GM18861 (cell line): ENCODE data around the gene IPO9.
"Not testable (repeated sequence)": the region's sequence is repeated elsewhere in the genome, so short reads cannot be mapped to it uniquely, and the experiment has no call there.

Experiments used
- ATAC-seq: cut with Tn5 transposase; IDR thresholded peaks from one replicate; pipeline ENCODE4 v1.9.1; 2021; ENCODE audit not compliant: unreplicated experiment

Gene IPO9

DNA sequence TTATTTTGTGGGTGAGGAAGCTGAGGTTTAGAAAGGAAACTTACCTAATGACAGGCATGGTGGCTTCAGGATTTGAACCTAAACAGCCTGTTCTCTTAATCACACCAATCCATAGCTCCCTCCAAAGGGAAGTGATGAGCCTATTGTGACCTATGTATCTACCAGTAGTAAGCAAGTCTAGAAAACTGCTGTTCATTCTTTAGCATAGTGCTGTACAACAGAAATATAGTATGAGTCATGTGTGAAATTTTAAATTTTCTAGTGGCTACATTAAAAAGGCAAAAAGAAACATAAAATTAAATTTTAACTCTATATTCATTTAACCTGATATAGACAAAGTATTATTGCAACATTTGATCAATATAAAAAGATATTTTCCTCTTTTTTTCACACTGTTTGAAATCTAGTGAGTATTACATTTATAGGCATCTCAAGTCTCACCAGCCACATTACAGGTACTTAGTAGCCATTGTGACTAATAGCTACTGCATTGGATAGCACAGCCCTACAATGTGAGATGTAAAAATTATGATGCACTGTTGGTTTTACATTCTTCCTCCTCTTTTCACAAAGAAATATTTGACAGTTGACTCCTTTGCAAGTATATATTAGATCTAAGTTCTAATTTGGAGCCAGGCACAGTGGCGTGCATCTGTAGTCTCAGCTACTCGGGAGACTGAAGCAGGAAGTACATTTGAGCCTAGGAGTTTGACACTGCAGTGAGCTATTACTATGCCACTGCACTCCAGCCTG, 16.6 kb downstream of the IPO9 start:
- ATAC-seq: no peak

DNA sequence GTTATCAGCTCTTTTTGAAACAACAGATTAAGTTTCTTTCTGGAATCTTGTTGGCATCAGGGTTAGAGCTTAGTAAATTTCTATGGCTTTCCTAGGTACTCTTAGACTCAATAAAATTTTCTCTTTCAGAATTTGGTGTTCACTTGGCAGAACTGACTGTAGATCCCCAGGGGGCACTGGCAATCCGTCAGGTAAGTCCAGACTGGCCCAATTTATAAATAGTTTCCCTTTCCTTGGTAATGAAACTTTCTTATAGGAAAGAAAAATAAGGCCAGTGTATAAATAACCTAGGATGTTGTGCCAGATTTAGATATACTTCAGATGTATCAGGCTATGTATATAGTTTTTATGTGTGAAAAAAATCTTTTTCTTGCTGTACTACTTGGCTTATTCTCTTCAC, 18.2 kb downstream of the IPO9 start:
- ATAC-seq: no peak

DNA sequence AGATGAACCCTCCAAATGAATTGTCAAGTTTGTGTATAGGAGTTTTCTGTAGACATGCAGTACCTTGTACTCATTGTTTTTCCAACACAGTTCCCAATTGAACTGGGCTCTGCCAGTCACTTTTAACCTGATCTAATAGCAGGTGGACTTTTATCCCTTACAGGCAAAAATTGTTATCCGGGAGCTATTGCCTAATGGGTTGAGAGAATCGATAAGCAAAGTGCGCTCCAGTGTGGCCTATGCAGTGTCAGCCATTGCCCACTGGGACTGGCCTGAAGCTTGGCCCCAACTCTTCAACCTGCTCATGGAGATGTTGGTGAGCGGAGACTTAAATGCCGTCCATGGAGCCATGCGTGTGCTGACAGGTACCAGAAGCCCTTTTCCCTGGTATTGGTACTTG, 19.3 kb downstream of the IPO9 start:
- no peak for ATAC-seq

DNA sequence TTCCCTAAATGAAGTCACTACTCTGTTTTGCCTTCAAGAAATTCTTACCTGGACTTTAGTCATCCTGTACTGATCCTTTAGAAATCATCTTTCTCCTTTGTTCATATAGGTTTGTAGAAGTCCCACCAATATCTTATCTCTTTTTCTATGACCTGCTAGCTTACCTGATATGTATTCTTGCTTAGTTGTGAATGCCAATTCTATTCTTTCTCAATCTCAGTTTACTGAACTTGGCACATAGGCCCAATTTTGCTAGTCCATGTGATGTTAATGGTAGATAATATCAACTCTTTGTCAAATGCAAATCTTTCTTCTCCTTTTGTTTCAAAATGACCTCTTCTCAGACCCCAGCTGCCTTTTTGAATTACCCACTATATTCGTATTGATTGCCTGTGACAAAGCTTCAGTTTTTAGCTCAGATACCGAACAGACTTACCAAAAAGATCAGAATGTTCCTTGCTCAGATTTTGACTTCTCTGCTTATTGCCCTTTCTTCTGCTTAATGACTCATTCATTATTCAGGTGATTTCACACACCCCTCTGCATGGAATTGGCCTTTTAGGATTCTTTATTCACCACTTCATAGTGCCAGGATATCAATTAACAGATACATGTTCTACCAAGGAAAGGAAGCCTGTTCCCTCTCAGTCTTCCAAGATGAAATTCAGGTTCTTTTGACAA, 20.6 kb downstream of the IPO9 start:
- ATAC-seq: no peak

DNA sequence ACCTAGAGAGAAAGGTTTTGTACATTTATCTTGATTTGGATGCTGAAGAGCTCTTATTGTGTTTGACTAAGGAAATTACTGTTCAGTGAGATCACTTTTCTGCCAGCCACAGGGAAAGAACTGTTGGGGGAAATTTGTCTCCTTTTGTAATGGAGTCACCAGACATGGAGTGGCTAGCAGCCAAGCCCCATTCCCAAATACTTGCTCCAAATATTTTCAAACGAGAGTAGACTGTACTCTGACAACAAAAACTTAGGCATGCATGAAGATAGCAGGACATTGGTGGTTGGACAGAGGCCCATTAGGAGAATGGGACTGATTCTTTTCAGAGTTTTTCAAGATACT, 21.1 kb downstream of the IPO9 start:
- ATAC-seq: no peak

DNA sequence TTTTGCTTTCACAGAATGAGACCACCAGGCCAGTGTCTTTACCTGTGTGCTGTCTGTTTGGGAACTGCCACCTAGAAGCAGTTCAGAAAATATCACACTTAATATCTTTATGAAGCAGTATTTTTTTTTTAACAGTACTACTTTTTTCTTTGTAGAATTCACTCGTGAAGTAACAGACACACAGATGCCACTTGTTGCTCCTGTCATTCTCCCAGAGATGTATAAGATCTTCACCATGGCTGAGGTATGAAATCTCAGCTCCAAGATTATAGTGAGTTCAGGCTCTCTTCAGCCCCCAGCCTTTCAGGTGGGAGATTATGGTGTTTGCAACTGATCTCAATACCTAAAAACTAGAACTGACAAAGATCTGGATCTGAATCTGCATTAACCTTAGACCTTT, 23.0 kb downstream of the IPO9 start:
- no peak for ATAC-seq

DNA sequence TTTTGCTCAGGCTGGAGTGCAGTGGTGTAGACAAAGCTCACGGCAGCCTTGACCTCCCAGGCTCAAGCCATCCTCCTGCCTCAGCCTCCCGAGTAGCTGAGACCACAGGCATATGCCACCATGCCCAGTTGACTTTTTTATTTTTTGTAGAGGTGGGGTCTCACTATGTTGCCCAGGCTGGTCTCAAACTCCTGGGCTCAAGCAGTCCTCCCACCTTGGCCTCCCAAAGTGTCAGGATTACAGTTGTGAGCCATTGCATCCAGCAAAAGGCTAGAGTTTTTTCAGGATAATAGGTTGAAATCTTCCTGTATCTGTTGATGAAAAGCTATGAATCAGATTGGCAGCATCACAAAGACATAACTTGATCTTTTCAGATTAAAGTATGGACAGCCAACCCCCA, 27.8 kb downstream of the IPO9 start:
- ATAC-seq: not testable (repeated sequence)

DNA sequence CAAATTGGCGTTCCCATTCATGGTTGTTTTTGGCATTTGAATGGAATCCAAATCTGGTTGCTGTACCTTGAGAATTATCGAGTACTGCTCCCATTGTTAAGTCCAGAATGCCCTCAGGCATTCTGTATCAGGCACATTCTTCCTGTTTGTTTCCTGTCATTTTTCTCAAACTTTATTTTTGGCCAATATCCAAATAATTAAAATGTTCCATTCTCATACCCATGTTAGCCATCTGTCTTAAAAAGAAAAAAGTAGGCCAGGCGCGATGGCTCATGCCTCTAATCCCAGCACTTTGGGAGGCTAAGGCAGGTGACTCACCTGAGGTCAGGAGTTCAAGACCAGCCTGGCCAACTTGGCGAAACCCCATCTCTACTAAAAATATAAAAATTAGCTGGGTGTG, 30.5 kb downstream of the IPO9 start:
- ATAC-seq: no peak

DNA sequence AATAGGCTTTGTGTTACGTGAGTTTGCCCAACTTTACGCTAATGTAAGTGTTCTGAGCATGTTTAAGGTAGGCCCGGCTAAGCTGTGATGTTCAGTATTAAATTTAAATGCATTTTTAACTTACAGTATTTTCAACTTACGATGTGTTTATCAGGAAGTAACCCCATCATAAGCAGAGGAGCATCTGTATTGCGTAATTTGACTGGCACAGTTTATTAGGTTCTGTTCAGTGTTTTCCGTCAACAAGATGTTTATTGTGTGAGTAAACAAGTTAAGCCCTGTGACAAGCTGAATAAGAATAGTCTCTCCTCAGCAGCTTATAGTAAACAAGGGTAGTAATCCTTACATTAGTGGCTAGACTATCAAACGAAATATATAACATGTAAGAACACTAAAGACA, 32.5 kb downstream of the IPO9 start:
- no peak for ATAC-seq

DNA sequence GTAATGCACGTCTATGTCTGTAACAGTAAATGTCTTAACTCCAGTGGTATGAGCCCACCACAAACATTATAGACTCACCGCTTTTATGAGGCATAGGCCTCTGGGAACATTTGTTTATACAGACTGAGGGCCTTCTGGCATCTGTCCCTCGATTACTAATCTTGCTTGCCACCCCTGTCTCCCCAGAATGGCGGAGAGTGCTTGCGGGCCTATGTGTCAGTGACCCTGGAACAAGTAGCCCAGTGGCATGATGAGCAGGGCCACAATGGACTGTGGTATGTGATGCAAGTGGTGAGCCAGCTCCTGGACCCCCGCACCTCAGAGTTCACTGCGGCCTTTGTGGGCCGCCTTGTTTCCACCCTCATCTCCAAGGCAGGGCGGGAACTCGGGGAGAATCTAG, 41.4 kb downstream of the IPO9 start:
- no peak for ATAC-seq

DNA sequence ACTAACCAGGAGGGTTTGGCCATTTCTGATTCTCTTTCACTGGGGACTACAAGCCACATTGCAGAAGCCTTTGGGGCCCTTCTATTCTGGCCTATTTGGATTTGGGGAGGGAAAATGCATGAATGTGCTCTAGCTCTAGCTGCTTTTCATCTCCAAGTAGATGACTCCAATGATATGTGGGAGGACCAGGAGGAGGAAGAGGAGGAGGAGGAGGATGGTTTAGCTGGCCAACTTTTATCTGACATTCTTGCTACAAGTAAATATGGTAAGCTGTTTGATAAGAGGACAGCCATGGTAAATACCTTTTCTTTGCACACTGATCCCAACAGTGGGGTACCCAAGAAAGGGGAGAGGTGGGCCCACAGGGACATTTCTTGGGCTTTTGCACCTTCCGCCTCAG, 45.7 kb downstream of the IPO9 start:
- no peak for ATAC-seq

DNA sequence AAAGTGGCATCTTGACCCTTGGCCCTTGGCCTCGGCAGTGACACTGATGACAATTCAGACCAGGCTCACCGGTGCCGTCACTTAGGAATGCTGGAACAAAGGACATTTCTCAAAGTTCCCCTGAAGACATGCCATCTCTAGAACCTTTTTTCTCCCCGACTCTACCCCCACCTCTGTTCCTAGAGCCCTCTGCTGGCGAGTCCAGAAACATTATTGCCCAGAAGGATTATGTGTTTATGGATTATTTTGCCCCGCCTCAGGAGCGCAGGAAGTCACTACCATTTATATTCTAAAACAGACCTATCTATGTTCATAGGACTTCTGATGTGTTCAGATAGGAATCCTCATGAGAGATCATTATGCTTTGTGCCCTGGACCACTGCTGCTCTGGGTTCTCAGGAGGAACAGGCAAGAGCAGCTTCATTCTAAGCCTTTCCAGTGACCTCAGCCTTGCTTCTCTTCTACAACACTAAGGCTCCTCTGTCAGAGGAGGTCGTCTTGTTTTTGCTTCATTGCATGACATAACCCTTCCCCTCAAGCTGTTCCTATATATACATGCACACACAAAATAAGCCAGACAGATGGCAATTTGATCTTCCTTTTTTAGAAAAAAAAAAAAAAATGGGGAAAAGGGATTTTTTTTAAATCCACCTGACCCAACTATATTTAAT, 47.3 kb downstream of the IPO9 start:
- ATAC-seq: no peak

DNA sequence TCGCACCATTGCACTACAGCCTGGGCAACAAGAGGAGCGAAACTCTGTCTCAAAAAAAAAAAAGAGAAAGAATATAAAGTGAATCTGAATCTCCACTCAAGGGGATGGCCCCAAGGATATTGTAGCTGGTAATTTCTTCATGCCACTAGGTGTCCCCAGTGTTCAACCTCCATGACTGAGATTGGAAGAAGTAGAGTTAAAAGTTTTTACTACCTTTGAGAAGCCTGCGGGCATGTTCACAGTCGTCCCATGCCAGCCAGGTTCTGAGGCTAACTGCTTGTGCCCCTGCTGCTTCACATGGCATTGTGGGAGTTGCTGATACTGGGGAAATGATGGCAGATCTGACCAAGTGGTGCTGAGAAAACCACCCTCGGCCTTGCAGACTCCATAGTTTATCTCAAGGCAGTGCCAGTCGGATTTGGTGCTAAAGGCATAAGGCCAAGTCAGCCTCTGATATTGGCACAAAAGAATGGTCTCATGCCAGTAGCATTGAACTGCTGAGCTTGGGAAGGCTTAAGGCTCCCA, 49.0 kb downstream of the IPO9 start:
- ATAC-seq: no peak

DNA sequence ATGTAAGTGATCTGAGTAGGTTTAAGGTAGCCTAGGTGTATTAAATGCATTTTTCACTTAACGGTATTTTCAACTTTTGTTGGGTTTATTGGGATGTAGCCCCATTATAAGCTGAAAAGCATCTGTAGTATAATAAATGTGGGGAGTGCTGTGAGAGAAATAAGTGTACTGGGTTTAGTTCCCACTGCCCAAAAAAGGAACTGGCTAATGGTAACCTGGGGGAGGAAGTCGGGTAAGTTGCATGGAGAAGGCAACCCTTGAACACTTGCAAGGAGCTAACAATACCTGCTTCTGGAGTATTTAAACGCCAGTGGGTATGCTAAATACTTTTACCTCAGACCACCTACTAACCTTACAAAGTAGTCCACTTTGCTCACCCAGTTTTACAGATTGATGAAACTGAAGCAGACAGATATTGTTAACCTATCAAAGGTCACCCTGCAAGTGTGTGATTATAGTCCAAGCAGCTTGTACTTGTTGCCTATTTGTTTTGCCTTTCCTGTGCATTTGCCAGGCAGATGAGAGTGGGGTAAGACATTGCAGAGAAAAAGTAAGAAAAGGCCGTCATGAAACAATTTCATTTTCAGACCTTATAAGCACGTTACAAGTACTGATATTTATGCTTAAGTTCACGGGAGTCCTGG, 52.1 kb downstream of the IPO9 start:
- no peak for ATAC-seq

DNA sequence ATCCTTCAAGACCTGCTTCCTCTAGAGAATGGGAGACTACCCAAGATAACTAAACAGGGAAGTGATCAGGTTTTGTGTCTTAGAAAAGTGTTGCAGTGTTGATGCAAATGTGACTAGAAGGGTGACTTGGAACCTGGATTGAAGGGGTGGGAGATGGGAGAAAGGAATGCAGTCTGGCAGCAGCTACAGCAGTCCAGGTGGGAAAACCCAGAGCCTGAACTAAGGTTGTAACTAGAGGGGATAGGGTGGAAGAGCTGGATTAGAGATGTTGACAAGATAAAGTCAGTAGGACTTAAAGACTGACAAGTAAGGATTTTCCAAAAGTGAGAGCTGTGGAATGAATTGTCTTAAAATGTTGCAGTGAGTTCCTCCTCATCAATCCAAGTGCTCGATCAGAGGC, 52.7 kb downstream of the IPO9 start:
- no peak for ATAC-seq

DNA sequence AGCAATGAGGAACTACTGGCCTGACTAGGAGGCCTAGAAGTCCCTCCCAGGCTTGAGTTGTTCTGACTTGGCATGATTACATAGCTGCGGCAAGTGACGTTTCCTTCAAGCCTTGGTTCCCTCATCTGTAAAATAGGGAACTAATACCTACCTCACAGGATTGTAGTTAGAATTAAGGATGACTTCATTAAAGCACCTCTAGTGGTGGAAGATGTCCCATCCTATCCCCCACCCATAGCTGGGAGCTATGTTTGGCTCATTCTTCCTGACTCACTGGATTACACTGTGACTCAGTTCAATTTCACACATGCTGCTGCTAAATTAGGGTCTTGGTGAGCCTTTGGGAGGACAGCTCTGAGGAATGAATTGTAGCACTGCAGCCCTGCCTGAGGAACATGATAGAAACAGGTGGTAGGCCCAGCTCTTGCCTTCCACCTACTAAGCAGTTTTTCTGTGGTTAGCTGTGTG, 53.7 kb downstream of the IPO9 start:
- peak; percentile 59 for ATAC-seq

DNA sequence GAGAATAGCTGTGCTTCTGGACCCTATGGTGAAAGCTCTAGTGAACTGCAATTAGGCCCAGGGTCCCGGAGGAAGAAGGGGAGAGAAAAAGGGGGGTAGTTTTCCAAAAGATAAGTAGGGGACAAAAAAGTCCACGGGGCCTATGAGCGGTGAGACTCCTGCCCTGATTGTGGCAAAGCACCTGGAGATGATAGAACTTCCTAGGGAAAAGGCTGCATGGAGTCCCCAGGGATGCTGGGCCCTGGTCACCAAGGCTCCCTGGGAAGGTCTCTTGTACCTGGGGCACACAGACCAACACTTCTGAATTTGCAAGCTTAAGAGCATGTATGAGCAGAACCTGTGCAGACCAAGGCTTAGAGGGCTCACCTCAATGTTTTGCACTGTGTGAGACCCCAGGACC, 54.3 kb downstream of the IPO9 start:
- no peak for ATAC-seq

DNA sequence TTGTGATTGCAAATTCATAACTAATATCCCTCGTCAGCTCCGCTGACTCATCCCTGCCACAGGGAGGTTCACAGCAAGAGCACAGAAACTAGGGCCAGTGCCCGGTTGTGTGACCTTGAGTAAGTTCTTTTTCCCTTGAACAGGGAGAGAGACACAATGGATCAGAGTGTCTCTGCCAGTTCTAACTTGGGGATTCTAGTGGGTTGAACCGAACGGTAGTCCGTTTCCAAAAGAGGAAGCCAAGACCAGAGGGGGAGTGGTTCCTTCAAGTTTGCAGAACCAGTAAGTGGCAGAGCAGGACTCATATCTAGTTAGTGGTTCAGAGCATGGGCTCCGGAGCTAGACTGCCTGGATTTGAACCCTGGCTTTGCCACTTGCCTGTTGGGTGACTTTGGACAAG, 54.8 kb downstream of the IPO9 start:
- no peak for ATAC-seq

DNA sequence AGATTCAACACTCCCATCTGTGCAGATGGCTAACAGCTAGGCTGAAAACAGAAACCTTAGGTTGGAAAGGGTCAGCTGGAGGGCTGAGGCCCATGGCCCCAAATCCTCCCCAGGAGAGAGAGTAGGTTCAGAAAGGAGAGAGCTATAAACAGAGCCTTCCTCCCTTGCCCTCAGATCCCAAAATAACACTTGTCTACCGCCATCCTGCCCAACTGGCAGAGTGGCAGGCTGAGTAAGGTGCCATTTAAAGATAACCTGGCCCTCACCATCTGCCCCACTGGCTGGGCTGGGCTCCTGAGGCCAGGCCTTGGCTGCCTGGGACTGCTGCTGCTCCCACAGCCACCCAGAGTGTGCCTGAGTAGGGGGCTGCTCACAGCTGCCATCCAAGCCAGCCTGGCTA, 55.5 kb downstream of the IPO9 start:
- no peak for ATAC-seq

DNA sequence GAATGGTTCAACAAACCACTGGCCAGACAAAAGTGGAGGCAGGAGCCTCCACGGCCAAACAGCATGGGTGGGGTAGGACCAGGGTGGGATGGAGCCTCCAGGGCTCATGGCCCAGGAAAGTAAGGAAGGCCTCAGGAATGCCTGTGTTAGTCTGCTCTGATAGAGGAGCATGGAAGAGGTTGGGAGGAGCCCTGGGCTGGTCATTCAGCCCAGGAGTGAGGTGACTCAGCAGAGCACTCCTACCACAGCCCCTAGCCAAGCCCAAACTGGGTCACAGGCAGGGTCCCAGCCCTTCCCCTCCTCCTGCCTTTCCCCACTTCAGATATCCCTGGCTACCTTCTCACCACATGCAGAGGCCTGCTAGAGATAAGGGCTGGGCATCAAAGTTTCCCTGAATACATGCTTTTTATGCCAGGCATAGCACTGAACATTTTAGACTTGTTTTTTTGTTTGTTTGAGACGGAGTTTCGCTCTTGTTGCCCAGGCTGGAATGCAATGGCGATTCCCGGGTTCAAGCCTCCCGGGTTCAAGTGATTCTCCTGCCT, 56.6 kb downstream of the IPO9 start:
- no peak for ATAC-seq
